ENCODE results near the gene DIS3L2. TPM values are rescaled to one million over a fixed set of nuclear protein-coding genes. Genes with fewer than 3 reads are reported as not detected.

The DIS3L2 gene
- total RNA-seq, 2 donors from 2014 or later = 39.5 to 42.4 TPM

DNA sequence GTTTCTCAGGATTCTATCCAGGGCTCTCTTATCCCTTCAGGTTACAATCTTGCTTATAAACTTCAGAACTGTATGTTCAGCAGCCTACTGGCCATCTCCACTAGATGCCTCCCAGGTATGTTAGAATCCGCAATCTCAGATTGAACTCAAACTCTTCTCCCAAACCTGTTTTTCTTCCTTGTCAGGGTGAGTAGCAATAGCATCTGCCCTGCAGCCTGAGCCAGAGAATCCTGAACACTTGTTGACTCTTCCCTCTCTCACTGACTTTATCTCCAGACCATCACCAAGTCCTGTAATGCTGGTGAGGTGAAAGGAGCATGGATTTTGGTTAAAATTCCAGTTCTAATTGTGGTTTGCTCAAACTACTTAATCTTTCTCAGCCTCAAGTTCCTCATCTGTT is 334.5 kb downstream of the DIS3L2 start:
- WGBS, 2 experiments (ENCODE audit: insufficient coverage in 1 of 2, insufficient read length in 1 of 2) = 94% methylated on average over 1 of the region's 1 CpG; no CpG with 5 or more reads in 1 of the 2 experiments
- Histone ChIP-seq H3K9ac (ENCODE audit: extremely low read depth, low read length, poor library complexity, severe bottlenecking) (no peak overlapping the region), H3K27me3 (ENCODE audit: control insufficient read depth, insufficient read depth, low read length, poor library complexity, severe bottlenecking) (no peaks in the 10 kb centered on the region), H3K27ac (ENCODE audit: low read depth, low read length) (no peak overlapping the region), H3K4me3 (ENCODE audit: low read length) (no peak overlapping the region), H3K4me1 (ENCODE audit: control insufficient read depth, insufficient read depth, low read length) (peaks cover 13% of the 10 kb centered on the region), H3K36me3 (ENCODE audit: control insufficient read depth, insufficient read depth, low read length) (no peaks in the 10 kb centered on the region), H3K9me3 (ENCODE audit: control insufficient read depth, low read length) (no peaks in the 10 kb centered on the region)
- H3K36me3 Mint-ChIP-seq (ENCODE audit: low read depth) = peaks cover 8% of the 10 kb centered on the region
- TF ChIP-seq, protein P1, sequence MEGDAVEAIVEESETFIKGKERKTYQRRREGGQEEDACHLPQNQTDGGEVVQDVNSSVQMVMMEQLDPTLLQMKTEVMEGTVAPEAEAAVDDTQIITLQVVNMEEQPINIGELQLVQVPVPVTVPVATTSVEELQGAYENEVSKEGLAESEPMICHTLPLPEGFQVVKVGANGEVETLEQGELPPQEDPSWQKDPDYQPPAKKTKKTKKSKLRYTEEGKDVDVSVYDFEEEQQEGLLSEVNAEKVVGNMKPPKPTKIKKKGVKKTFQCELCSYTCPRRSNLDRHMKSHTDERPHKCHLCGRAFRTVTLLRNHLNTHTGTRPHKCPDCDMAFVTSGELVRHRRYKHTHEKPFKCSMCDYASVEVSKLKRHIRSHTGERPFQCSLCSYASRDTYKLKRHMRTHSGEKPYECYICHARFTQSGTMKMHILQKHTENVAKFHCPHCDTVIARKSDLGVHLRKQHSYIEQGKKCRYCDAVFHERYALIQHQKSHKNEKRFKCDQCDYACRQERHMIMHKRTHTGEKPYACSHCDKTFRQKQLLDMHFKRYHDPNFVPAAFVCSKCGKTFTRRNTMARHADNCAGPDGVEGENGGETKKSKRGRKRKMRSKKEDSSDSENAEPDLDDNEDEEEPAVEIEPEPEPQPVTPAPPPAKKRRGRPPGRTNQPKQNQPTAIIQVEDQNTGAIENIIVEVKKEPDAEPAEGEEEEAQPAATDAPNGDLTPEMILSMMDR (conservative IDR thresholded peaks at IDR 0.05) = no peak
- no peaks in the 10 kb centered on the region for H3K9me3 Mint-ChIP-seq
- no peaks in the 10 kb centered on the region for H3K27me3 Mint-ChIP-seq (ENCODE audit: insufficient read depth)
- DNase-seq = no peak
- no peak overlapping the region for H3K27ac Mint-ChIP-seq
- peaks cover 19% of the 10 kb centered on the region for H3K4me1 Mint-ChIP-seq
- H3K4me3 Mint-ChIP-seq = no peak overlapping the region

DNA sequence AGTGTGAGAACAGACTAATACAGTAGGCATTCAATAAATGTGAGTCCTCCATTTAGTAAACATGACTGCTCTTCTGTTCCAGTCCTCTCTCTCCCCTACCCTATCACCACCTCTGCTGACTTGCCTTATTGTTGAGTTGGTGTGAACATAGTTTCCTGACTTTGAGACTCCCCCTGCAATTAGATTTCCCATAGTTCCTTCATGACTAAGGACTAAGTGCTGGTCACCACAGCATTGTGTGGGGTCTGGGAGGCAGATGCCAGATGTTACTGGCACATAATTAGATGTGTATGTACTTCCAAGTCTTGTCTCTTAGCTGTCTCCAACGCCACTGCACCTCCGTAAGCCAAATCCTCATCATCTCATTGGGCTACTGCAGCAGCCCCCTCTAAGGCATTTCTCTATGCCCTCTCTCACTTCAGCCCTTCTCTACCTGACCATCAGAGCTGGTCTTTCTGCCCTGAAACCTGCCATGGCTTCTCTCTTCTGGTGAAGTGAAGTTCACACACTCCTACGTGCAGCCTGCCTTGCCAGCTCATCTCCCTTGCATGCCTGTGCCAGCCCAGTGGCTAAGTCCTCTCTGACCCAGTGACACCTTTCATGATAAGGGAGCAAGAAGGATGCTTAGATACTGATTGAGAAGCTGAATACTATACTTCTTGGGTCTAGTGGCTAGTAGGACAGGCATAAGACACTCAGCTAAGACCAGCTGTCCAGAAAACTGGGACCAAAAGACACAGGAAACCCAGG is 335.4 kb downstream of the DIS3L2 start:
- no peaks in the 10 kb centered on the region for H3K9me3 Mint-ChIP-seq
- H3K36me3 ChIP-seq (ENCODE audit: control insufficient read depth, insufficient read depth, low read length) = no peaks in the 10 kb centered on the region
- no peak overlapping the region for H3K4me3 Mint-ChIP-seq
- no peak for DNase-seq
- H3K4me1 Mint-ChIP-seq = peaks cover 21% of the 10 kb centered on the region
- H3K4me3 ChIP-seq (ENCODE audit: low read length) = no peak overlapping the region
- 95 to 100% methylated on average over 2 to 3 of the region's 3 CpGs for WGBS, 2 experiments (ENCODE audit: insufficient coverage in 1 of 2, insufficient read length in 1 of 2)
- no peak overlapping the region for H3K9ac ChIP-seq (ENCODE audit: extremely low read depth, low read length, poor library complexity, severe bottlenecking)
- TF ChIP-seq, protein P1 (conservative IDR thresholded peaks at IDR 0.05) = no peak
- no peak overlapping the region for H3K27ac Mint-ChIP-seq
- H3K4me1 ChIP-seq (ENCODE audit: control insufficient read depth, insufficient read depth, low read length) = peaks cover 13% of the 10 kb centered on the region
- no peaks in the 10 kb centered on the region for H3K27me3 ChIP-seq (ENCODE audit: control insufficient read depth, insufficient read depth, low read length, poor library complexity, severe bottlenecking)
- no peaks in the 10 kb centered on the region for H3K27me3 Mint-ChIP-seq (ENCODE audit: insufficient read depth)
- H3K9me3 ChIP-seq (ENCODE audit: control insufficient read depth, low read length) = no peaks in the 10 kb centered on the region
- no peak overlapping the region for H3K27ac ChIP-seq (ENCODE audit: low read depth, low read length)
- H3K36me3 Mint-ChIP-seq (ENCODE audit: low read depth) = peaks cover 8% of the 10 kb centered on the region

DNA sequence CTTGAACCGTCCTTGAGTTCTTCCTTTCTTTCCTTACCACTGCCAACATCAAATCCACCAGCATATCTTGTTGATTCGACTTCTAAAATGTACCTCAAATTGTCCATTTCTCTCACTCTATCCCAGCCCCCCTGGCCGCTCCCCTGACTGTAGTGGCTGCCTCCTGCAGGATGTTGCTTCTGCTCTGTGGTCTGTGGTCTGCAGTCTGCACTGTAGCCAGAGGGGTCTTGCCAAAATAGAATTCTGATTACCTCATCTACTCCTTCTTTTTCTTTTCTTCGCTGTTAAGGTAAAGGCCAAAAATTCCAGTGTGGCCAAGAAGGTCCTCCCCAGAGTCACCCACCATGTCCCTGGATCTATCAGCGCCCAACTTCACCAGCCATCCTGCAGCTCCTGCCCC is 337.6 kb downstream of the DIS3L2 start:
- H3K27ac ChIP-seq (ENCODE audit: low read depth, low read length) = no peak overlapping the region
- no peak overlapping the region for H3K4me3 ChIP-seq (ENCODE audit: low read length)
- H3K9me3 ChIP-seq (ENCODE audit: control insufficient read depth, low read length) = no peaks in the 10 kb centered on the region
- no peaks in the 10 kb centered on the region for H3K27me3 Mint-ChIP-seq (ENCODE audit: insufficient read depth)
- H3K4me1 Mint-ChIP-seq = peaks cover 4% of the 10 kb centered on the region
- H3K4me1 ChIP-seq (ENCODE audit: control insufficient read depth, insufficient read depth, low read length) = no peaks in the 10 kb centered on the region
- TF ChIP-seq, protein P1 (conservative IDR thresholded peaks at IDR 0.05) = no peak
- no peak overlapping the region for H3K9ac ChIP-seq (ENCODE audit: extremely low read depth, low read length, poor library complexity, severe bottlenecking)
- H3K36me3 Mint-ChIP-seq (ENCODE audit: low read depth) = peaks cover 12% of the 10 kb centered on the region
- no peaks in the 10 kb centered on the region for H3K36me3 ChIP-seq (ENCODE audit: control insufficient read depth, insufficient read depth, low read length)
- 92 to 93% methylated on average over 4 to 5 of the region's 5 CpGs for WGBS, 2 experiments (ENCODE audit: insufficient coverage in 1 of 2, insufficient read length in 1 of 2)
- DNase-seq = no peak
- H3K27me3 ChIP-seq (ENCODE audit: control insufficient read depth, insufficient read depth, low read length, poor library complexity, severe bottlenecking) = no peaks in the 10 kb centered on the region
- no peak overlapping the region for H3K4me3 Mint-ChIP-seq
- H3K27ac Mint-ChIP-seq = no peak overlapping the region
- no peaks in the 10 kb centered on the region for H3K9me3 Mint-ChIP-seq

All from endodermal cell (in vitro differentiated cells).